Gastrocnemius medialis (tissue), 4 donors: ENCODE results near the gene TDP2.

ENCODE experiments used
- CTCF ChIP-seq, 5 experiments: fragments of 450-650 bp in 3 of 5; fragments of 200-600 bp in 2 of 5; sonication (generic) in 2 of 5; IDR thresholded peaks in 4 of 5; conservative IDR thresholded peaks in 1 of 5; 1 replicate in 4 of 5; 2 replicates in 1 of 5; pipeline ENCODE4 v1.5.1; 2016 to 2019; ENCODE audit warnings: antibody characterized with exemption in 5 of 5, mild to moderate bottlenecking in 3 of 5, moderate library complexity in 3 of 5
- POLR2A ChIP-seq, 2 donors: fragments of 450-650 bp; IDR thresholded peaks; one replicate each; pipeline ENCODE4 v1.6.1; 2017; ENCODE audit warnings: antibody characterized with exemption in 2 of 2, mild to moderate bottlenecking in 2 of 2, moderate library complexity in 2 of 2

- TF ChIP-seq CTCF (IDR thresholded peaks at IDR 0.05 in 4 of 5, conservative IDR thresholded peaks at IDR 0.05 in 1 of 5): no peak
- TF ChIP-seq POLR2A (IDR thresholded peaks at IDR 0.05): no peak
Measured at GRCh38 chr6:24644377-24644776, 22.3 kb downstream of the TDP2 start.
